PFSK-1 (cell line): ENCODE results near the gene SMG1.

Experiments used
- FOXP2 ChIP-seq: optimal IDR thresholded peaks from 2 replicates; pipeline ENCODE3; 2011; ENCODE audit warnings: borderline replicate concordance, control low read depth, inconsistent platforms; ENCODE audit not compliant: insufficient read depth; ENCODE audit errors: extremely low read length, extremely low read depth
- POLR2AphosphoS5 ChIP-seq: IDR thresholded peaks from 2 replicates; pipeline ENCODE4 v1.6.1; 2012; ENCODE audit warnings: low read depth, mild to moderate bottlenecking, control low read depth, low read length, moderate library complexity
- REST ChIP-seq, 2 experiments: IDR thresholded peaks; 2 replicates each; pipeline versions ENCODE4 v1.6.1 to v1.8.0; 2011 to 2012; ENCODE audit warnings: low read depth in 2 of 2, low read length in 2 of 2, control low read depth in 1 of 2, inconsistent platforms in 1 of 2, mild to moderate bottlenecking in 1 of 2, moderate library complexity in 1 of 2; ENCODE audit not compliant: insufficient read depth in 1 of 2
- SIN3A ChIP-seq: IDR thresholded peaks from 2 replicates; pipeline ENCODE4 v1.6.1; 2012; ENCODE audit warnings: mild to moderate bottlenecking, low read length, moderate library complexity, borderline replicate concordance; ENCODE audit not compliant: insufficient read depth
- TAF1 ChIP-seq: IDR thresholded peaks from 2 replicates; pipeline ENCODE4 v1.6.1; 2012; ENCODE audit warnings: low read length, control low read depth, borderline replicate concordance; ENCODE audit not compliant: insufficient read depth

SMG1 gene

GRCh38 chr16:18959031-18959505, 32.9 kb upstream of the SMG1 start:
- no peak for TF ChIP-seq TAF1
- TF ChIP-seq REST (IDR thresholded peaks at IDR 0.05; ENCODE audit: insufficient read depth in 1 of 2, low read depth in 2 of 2, low read length in 2 of 2): no peak
- TF ChIP-seq POLR2AphosphoS5: no peak
- TF ChIP-seq FOXP2: no peak
- no peak for TF ChIP-seq SIN3A

- TF ChIP-seq FOXP2: no peak
- no peak for TF ChIP-seq POLR2AphosphoS5
- TF ChIP-seq SIN3A: no peak
- no peak for TF ChIP-seq TAF1
- no peak for TF ChIP-seq REST (IDR thresholded peaks at IDR 0.05; ENCODE audit: insufficient read depth in 1 of 2, low read depth in 2 of 2, low read length in 2 of 2)
Observed at GRCh38 chr16:18958621-18959029, 32.4 kb upstream of the SMG1 start.

GRCh38 chr16:18953547-18953946, 27.3 kb upstream of the SMG1 start:
- no peak for TF ChIP-seq FOXP2

GRCh38 chr16:18950469-18951185, 24.4 kb upstream of the SMG1 start:
- TF ChIP-seq POLR2AphosphoS5 (no peak), SIN3A (no peak), FOXP2 (no peak), REST (IDR thresholded peaks at IDR 0.05; ENCODE audit: insufficient read depth in 1 of 2, low read depth in 2 of 2, low read length in 2 of 2) (no peak), TAF1 (no peak)

GRCh38 chr16:18948372-18949020, 22.3 kb upstream of the SMG1 start:
- no peak for TF ChIP-seq SIN3A
- TF ChIP-seq FOXP2: no peak
- no peak for TF ChIP-seq TAF1
- no peak for TF ChIP-seq REST (IDR thresholded peaks at IDR 0.05; ENCODE audit: insufficient read depth in 1 of 2, low read depth in 2 of 2, low read length in 2 of 2)
- no peak for TF ChIP-seq POLR2AphosphoS5
